Esophagus muscularis mucosa (tissue), 3 donors: Measurements from ENCODE around the gene PSD4.

Source experiments
- POLR2A ChIP-seq: fragments of 450-650 bp; IDR thresholded peaks from one replicate; pipeline ENCODE4 v1.6.1; 2017; ENCODE audit warnings: antibody characterized with exemption, moderate library complexity, mild to moderate bottlenecking, low read depth
- POLR2AphosphoS5 ChIP-seq, 2 donors: sonication (generic); formaldehyde crosslinking; IDR thresholded peaks; one replicate each; pipeline ENCODE4 v1.6.1; 2017; ENCODE audit warnings: antibody characterized with exemption in 2 of 2
- TF ChIP-seq, protein P1 (sequence below), 3 experiments: fragments of 200-600 bp in 2 of 3; fragments of 450-650 bp in 1 of 3; sonication (generic) in 2 of 3; IDR thresholded peaks; one replicate each; pipeline ENCODE4 v1.5.1; 2017 to 2019; ENCODE audit warnings: antibody characterized with exemption in 3 of 3, mild to moderate bottlenecking in 2 of 3, moderate library complexity in 1 of 3

DNA sequence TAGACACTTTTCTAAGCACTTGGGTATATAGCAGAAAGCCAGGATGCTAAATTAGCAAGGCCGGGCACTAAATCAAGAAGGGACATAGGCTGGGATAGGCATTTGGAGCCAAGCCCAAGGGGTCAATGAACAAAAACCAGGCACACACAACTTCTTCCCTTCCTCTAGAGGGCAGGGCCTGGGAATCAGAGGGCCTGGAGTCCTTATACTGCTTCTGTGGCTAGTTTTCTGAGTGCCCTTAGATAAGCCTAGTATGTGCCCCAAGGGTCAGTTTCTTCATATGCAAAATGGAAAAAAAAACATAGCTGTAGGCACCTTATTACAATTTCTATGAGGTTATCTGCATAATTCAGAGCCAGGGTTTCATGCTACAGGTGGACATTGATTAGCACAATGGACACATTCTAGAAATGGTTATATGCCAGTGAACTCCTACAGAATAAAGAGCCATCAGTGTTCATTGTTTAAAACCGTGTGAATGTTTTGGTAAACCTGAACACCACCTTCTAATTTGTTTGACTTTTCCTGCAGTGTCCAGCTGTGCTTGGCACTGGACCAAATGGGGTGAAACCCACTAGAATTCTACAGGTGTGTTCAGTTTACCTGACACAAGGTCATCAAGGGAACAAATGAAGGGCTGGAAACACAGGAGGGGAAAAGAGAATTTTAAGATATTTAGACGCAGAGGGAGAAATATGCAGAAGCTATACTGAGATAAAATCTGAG lies 55.4 kb downstream of the PSD4 start:
- no peak for TF ChIP-seq POLR2AphosphoS5 (IDR thresholded peaks at IDR 0.05)
- TF ChIP-seq, protein P1, sequence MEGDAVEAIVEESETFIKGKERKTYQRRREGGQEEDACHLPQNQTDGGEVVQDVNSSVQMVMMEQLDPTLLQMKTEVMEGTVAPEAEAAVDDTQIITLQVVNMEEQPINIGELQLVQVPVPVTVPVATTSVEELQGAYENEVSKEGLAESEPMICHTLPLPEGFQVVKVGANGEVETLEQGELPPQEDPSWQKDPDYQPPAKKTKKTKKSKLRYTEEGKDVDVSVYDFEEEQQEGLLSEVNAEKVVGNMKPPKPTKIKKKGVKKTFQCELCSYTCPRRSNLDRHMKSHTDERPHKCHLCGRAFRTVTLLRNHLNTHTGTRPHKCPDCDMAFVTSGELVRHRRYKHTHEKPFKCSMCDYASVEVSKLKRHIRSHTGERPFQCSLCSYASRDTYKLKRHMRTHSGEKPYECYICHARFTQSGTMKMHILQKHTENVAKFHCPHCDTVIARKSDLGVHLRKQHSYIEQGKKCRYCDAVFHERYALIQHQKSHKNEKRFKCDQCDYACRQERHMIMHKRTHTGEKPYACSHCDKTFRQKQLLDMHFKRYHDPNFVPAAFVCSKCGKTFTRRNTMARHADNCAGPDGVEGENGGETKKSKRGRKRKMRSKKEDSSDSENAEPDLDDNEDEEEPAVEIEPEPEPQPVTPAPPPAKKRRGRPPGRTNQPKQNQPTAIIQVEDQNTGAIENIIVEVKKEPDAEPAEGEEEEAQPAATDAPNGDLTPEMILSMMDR (IDR thresholded peaks at IDR 0.05): no peak
- TF ChIP-seq POLR2A: no peak
